GM18873 (cell line): Measurements from ENCODE around the gene AFF3.
"Not testable (repeated sequence)": the region's sequence is repeated elsewhere in the genome, so short reads cannot be mapped to it uniquely, and the experiment has no call there.

Experiments
- ATAC-seq: cut with Tn5 transposase; IDR thresholded peaks from one replicate; pipeline ENCODE4 v1.9.1; 2021; ENCODE audit warnings: mild to moderate bottlenecking, moderate library complexity, moderate number of reproducible peaks; ENCODE audit not compliant: unreplicated experiment, low FRiP score

The AFF3 gene

DNA sequence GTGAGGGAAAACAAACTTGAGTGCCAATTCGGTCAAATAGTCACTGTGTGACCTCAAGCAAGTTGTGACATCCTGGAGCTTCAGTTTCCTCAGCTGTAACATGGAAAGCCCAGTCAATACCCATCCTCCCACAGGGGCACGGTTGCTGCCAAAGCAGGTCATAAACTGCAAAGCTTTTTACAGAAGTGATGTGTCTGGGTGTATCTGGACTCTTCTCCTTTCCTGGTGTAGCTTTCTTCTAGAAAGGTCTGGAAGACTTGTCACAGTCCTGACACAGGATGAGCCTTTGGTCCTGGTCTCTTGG, 4.2 kb upstream of the AFF3 start:
- no peak for ATAC-seq

DNA sequence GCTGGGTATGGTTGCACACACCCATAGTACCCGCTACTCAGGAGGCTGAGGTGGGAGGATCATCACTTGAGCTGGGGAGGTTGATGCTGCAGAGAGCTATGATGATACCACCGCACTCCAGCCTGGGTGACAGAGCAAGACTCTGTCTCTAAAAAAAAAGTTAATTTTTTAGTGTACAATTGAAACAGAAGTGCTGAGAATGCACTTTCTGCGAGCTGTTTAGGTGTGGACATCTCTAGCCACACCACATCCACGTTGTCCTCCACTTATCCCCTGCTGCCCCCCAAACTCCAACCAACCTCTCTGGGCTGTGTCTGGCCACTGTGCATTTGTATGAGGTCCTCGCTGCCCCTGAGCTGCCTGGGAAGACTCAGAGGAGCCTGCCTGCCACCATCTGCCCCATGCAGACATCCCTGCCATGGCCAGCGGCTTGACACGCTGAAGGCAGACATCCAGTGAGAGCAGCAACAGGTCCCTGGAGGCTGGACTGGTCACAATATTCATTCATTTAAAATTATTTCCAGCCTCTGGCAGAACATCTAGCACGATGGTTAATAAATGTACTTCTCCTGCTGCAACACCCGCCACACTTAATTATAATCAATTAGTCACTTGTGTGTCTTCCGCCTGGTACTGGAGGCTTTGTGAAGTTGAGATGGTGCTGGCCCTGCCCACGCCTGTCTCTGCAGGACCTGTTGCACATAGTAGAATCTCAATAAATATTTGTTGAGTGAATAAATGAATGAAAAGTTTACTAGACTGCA, 3.7 kb upstream of the AFF3 start:
- no peak for ATAC-seq

DNA sequence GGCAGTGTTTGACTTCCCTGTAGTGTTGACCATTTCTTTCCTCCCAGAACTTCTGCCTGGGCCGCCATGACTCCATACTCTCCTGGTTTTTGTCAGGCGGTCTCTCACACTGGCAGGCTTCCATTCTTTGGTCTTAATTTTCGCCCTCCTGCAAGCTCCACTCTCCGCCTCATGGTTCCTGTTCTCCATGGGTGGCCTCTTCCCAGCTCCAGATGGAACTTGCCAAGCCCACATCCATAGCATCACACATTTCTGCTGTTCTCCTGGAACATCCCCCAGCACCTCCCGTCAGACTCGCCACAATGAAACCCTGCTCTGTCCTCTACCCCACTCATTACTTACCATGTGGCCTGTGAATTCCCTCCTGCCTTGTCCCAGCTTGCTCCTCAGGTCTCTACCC, 896 bp upstream of the AFF3 start:
- no peak for ATAC-seq

DNA sequence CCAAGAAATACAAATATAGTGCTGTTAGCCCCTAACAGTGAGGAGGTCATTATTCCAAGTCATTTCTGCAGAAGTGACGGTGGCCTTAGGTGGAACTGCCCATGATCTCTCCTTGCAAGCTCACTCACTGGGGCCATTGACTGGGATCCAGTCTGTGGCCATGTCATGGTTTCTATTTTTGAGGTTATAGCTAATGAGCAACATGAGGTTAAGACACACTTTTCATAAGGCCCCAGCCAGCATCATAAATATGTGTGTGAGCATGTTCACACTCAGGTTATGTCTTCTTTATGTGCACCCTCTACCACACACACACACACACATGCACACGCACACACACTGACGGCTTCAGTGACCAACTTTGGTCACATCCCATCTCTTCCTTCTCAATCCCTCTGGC, 484 bp downstream of the AFF3 start:
- no peak for ATAC-seq

DNA sequence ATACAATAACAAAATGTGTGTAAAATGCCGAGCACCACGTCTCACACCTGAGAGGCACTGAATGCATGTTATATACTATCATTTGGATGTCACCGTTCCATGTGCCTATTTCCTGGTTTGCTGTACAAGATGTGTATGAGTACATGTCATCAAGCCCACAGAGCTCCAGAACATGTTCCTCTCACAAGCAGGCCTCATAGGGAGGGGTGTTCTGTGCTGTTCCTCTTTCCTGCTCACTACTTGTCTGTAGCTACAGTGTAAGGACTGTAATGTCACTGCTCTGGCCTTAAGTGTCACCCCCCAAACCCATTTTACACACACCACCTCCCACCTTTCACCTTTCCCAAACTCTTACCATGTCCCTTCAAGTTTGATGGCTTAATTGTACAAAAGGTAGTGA, 1.8 kb downstream of the AFF3 start:
- ATAC-seq, result no peak

DNA sequence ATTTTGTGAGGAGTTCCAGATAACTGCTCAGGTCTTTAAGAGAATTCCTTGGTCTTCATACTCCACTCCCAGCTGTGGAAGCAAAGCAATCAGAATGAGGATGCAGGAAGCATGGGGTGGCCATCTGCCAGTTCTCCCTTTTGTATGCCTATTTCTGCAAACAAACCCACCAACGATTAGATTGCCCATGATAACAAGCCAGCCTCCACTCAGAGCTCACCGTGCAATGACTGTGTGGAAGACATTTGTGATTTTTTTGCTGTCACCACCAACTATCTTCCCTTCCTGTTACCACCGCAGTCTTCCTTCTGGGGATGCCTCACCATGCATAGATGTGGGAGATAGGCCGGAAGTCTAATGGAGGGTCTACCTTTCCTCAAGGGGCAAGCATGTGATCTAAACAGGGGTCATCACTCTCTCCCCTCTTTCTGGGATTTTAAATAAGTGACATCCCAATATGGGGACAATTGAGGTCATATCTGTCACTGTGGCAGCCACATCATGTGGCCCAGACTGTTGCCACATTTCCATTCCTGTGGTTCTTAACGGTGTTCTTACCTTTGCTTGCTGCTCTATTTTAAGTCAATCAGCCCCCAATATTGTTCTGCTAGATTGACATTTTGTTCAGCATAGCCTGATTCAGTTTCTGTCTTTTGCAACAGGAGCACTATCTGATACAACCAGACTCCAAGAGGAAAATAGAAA, 4.4 kb downstream of the AFF3 start:
- ATAC-seq, result no peak

GRCh38 chr2:100137318-100137717, 5.1 kb downstream of the AFF3 start:
- no peak for ATAC-seq

- ATAC-seq, result no peak
Measured at GRCh38 chr2:100136310-100136709, 6.1 kb downstream of the AFF3 start.

- no peak for ATAC-seq
Measured at GRCh38 chr2:100135415-100135814, 7.0 kb downstream of the AFF3 start.

DNA sequence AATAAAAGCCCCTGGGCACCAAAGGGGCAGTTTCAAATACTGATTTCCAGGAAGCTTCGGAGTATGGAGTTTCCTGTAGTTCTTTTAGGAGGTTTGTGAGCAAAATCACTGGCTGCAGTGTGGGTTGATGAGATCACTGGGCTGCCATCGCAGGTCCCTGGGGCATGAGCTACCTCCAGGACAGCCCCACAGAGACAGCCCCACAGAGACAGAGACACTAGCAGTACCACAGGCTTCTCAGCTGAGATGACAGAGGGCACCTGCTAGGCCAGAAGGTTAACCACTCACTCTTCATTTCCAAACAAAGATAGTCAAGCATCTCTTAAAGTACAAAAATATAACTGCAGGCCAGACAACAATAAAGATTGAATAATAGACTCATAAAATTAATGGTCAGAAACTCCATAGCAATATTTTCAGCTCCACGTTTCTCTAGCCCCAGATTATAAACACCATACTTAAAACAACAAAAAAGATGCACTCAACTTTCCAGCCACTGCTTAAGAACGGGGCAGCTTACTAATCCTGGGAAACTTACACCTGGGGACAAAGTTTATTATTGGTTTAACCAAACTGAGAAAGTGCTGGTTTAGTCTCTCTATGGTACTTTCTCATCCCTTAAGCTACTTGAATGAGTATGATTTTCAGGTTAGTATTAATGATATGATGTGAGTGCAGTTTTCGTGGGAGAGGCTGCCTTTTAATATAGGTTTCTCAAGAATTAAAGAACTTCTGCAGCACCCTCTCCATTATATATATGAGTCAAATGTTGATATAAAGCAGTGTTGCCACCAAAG, 11.6 kb downstream of the AFF3 start:
- no peak for ATAC-seq

DNA sequence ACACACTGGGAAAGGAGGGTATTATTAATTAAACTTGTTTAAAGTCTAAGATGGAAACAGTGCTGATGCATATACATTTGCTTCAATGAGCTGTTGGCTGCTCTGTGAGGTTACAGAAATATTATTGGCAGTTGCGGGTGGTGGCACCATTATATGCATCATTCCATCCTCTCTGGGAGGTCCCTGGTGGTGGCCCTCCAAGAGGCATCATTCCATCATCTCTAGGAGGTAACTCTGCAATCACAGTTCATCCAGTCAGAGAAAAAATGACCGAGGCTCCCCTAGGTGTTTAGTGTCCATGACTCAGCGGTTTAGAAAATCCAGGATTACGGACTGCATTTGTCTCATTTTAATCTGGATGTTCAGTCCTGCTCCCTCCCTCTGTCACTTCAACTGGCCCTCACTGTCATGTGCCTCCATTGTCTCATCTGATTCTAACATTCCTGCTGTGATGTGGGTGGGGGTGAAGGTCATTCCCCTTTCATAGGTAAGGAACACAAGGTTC, 15.4 kb downstream of the AFF3 start:
- no peak for ATAC-seq

DNA sequence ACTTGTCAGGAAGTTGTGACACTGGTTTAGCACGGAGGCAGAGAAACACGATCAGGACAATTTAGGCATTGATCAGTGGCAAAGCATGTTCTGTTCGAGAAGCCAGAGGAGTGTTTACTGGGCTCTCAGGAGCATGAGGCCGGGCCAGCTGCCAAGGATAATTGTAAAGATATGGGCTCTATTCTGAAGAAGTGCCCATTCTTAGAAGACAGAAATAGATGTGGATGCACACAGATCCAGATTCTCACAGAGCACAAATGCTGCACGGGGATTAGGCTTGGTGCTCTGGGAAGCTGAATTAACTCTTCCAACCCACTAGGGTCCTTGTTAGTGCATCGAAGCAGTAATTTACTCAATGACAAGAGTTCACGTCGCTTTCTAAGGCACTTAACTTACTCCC, 16.2 kb downstream of the AFF3 start:
- ATAC-seq, result no peak

GRCh38 chr2:100125626-100126025, 16.8 kb downstream of the AFF3 start:
- ATAC-seq, result no peak

- ATAC-seq, result no peak
Measured at GRCh38 chr2:100124761-100125160, 17.6 kb downstream of the AFF3 start.

- ATAC-seq, result no peak
Measured at GRCh38 chr2:100121124-100121718, 21.2 kb downstream of the AFF3 start.

GRCh38 chr2:100119235-100119634, 23.2 kb downstream of the AFF3 start:
- ATAC-seq, result no peak

GRCh38 chr2:100113990-100114433, 28.4 kb downstream of the AFF3 start:
- no peak for ATAC-seq

- ATAC-seq, result no peak
Measured at GRCh38 chr2:100110614-100111000, 31.8 kb downstream of the AFF3 start.

GRCh38 chr2:100109986-100110613, 32.3 kb downstream of the AFF3 start:
- ATAC-seq, result no peak

DNA sequence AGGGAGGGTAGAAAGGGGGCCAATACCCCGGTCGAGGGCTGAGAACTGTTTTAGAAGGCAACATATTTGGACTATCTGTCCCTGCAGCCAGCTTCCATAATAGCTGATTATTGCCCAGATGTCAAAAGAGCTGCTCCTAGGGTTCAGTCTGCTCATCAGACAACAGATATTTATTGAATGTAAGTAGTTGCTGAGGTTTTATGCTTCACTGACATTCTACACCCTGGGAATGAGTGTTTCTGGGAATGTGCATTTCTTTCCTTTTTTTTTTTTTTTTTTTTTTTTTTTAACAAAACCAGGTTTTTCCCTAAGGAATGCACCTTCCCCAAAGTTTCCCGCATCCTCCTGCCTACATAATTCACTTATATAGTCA, 33.8 kb downstream of the AFF3 start:
- not testable (repeated sequence) for ATAC-seq
